ENCODE results near the gene RCL1.

DNA sequence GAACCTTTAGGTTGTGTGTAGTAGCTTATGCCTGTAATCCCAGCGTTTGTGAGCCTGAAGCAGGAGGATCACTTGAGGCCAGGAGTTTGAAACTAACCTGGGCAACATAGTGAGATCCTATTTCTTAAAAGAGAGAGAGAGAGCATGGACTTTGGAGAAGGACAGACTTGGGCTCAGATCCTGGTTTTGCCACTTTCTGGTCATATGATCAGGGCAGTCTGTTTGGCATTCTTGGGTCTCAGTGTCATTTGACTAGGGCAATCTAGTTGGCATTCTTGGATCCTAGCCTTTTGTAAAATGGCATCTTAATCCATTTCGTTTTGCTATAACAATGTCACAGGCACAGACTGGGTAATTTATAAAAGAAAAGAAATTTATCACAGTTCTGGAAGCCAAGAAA is 28.4 kb downstream of the RCL1 start:
- TF ChIP-seq, protein P1, sequence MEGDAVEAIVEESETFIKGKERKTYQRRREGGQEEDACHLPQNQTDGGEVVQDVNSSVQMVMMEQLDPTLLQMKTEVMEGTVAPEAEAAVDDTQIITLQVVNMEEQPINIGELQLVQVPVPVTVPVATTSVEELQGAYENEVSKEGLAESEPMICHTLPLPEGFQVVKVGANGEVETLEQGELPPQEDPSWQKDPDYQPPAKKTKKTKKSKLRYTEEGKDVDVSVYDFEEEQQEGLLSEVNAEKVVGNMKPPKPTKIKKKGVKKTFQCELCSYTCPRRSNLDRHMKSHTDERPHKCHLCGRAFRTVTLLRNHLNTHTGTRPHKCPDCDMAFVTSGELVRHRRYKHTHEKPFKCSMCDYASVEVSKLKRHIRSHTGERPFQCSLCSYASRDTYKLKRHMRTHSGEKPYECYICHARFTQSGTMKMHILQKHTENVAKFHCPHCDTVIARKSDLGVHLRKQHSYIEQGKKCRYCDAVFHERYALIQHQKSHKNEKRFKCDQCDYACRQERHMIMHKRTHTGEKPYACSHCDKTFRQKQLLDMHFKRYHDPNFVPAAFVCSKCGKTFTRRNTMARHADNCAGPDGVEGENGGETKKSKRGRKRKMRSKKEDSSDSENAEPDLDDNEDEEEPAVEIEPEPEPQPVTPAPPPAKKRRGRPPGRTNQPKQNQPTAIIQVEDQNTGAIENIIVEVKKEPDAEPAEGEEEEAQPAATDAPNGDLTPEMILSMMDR (IDR thresholded peaks at IDR 0.05) = no peak
- TF ChIP-seq POLR2AphosphoS5 (IDR thresholded peaks at IDR 0.05) (no peak), EP300 (IDR thresholded peaks at IDR 0.05) (no peak)
